GM12891 (cell line): Measurements from ENCODE around the gene XDH.

Experiments
- POLR2A ChIP-seq: IDR thresholded peaks from 2 replicates; pipeline ENCODE4 v1.6.1; 2011; ENCODE audit warnings: low read depth, low read length, control low read depth
- POU2F2 ChIP-seq: IDR thresholded peaks from 2 replicates; pipeline ENCODE4 v1.6.1; 2011; ENCODE audit warnings: low read depth, mild to moderate bottlenecking, control low read depth, low read length, moderate library complexity

- TF ChIP-seq POLR2A (no peak), POU2F2 (no peak)
These were observed 13.0 kb downstream of the XDH start for GRCh38 chr2:31401580-31401979.
